Stomach (tissue), 9 donors: ENCODE results near the gene OR7C2. TPM values are rescaled to one million over a fixed set of nuclear protein-coding genes. Genes with fewer than 3 reads are reported as not detected.

Experiments
- DNase-seq, 2 donors: peaks; one replicate each; pipeline versions ENCODE4 v3.0.0 to v3.0.0-alpha.2; 2013 to 2019
- H3K27ac ChIP-seq, 5 donors: fragments of 200-600 bp in 4 of 5; sonication (generic) in 4 of 5; one replicate each; pipeline ENCODE4 v1.5.1; 2013 to 2019; ENCODE audit warnings: mild to moderate bottlenecking in 1 of 5, moderate library complexity in 1 of 5
- H3K27me3 ChIP-seq, 3 donors: fragments of 200-600 bp; sonication (generic); one replicate each; pipeline ENCODE4 v1.5.1; 2017 to 2019; ENCODE audit warnings: mixed run types in 1 of 3
- H3K36me3 ChIP-seq, 4 donors: fragments of 200-600 bp; sonication (generic); 1 replicate in 3 of 4; 2 replicates in 1 of 4; pipeline ENCODE4 v1.5.1; 2016 to 2019
- H3K4me1 ChIP-seq, 4 donors: fragments of 200-600 bp; sonication (generic); one replicate each; pipeline ENCODE4 v1.5.1; 2016 to 2019
- H3K4me3 ChIP-seq, 4 donors: fragments of 200-600 bp; sonication (generic) in 3 of 4; one replicate each; pipeline ENCODE4 v1.5.1; 2016 to 2019; ENCODE audit warnings: mild to moderate bottlenecking in 1 of 4
- H3K9me3 ChIP-seq, 4 donors: fragments of 200-600 bp; sonication (generic); one replicate each; pipeline ENCODE4 v1.5.1; 2016 to 2019
- EP300 ChIP-seq: sonication (generic); formaldehyde crosslinking; IDR thresholded peaks from one replicate; pipeline ENCODE4 v1.6.1; 2017; ENCODE audit warnings: antibody characterized with exemption
- POLR2A ChIP-seq, 4 donors: fragments of 450-650 bp; IDR thresholded peaks; one replicate each; pipeline ENCODE4 v1.6.1; 2016; ENCODE audit warnings: antibody characterized with exemption in 4 of 4, control low read depth in 2 of 4, mild to moderate bottlenecking in 1 of 4, moderate library complexity in 1 of 4
- POLR2AphosphoS5 ChIP-seq, 3 donors: sonication (generic); formaldehyde crosslinking; IDR thresholded peaks; one replicate each; pipeline ENCODE4 v1.6.1; 2016; ENCODE audit warnings: antibody characterized with exemption in 3 of 3
- WGBS, 5 donors: extraction: QIAGEN DNeasy Blood & Tissue Kit in 3 of 5; methylation state at CpG; one replicate each; pipeline versions ENCODE4 v1.1.5 to v1.1.7; 2013 to 2018; 5-methylcytosine and 5-hydroxymethylcytosine counted together
- intact Hi-C: fragments of 100-400 bp; cut with DNase I; formaldehyde crosslinking; loops from one replicate; pipeline ENCODE4 v1.15.1; 2023; ENCODE audit warnings: low total_unique reads
- polyA plus RNA-seq, 3 donors: library from polyadenylated mRNA; stranded (reverse); fragments of 200-250 nt; gene quantifications; one replicate each; pipeline ENCODE4 v1.2.3, GENCODE V29; 2013
- total RNA-seq, 5 donors: library from RNA; depleted of rRNA; stranded (reverse); fragments of >200 nt; gene quantifications; one replicate each; pipeline versions ENCODE4 v1.1.0 to v1.2.3, GENCODE V29; 2014 to 2016
- TF ChIP-seq, protein P1 (sequence below), 7 experiments: fragments of 450-650 bp in 4 of 7; fragments of 200-600 bp in 3 of 7; sonication (generic) in 3 of 7; IDR thresholded peaks; one replicate each; pipeline ENCODE4 v1.5.1; 2016 to 2019; ENCODE audit warnings: antibody characterized with exemption in 7 of 7, control low read depth in 2 of 7, mild to moderate bottlenecking in 1 of 7
- donor health status: healthy with polysubstance abuse.
- donor health status: Bipolar disorder and iron deficiency.
- donor health status: healthy.

The OR7C2 gene
- total and polyA plus RNA-seq, 8 donors, result not detected

- 94 to 97% (median 96%) methylated on average over 14 of the region's 14 CpGs for WGBS, 5 donors
- DNase-seq, result no peak
- H3K4me3 ChIP-seq, result no peak overlapping the region
- intact Hi-C loops, result no loop called here
- H3K36me3 ChIP-seq, result no peaks in the 10 kb centered on the region
- TF ChIP-seq, protein P1, sequence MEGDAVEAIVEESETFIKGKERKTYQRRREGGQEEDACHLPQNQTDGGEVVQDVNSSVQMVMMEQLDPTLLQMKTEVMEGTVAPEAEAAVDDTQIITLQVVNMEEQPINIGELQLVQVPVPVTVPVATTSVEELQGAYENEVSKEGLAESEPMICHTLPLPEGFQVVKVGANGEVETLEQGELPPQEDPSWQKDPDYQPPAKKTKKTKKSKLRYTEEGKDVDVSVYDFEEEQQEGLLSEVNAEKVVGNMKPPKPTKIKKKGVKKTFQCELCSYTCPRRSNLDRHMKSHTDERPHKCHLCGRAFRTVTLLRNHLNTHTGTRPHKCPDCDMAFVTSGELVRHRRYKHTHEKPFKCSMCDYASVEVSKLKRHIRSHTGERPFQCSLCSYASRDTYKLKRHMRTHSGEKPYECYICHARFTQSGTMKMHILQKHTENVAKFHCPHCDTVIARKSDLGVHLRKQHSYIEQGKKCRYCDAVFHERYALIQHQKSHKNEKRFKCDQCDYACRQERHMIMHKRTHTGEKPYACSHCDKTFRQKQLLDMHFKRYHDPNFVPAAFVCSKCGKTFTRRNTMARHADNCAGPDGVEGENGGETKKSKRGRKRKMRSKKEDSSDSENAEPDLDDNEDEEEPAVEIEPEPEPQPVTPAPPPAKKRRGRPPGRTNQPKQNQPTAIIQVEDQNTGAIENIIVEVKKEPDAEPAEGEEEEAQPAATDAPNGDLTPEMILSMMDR (IDR thresholded peaks at IDR 0.05), result no peak
- TF ChIP-seq POLR2A (IDR thresholded peaks at IDR 0.05) (no peak), POLR2AphosphoS5 (IDR thresholded peaks at IDR 0.05) (no peak), EP300 (no peak)
- H3K27ac ChIP-seq, result no peak overlapping the region
- H3K27me3 ChIP-seq, result peaks cover 0 to 21% (median 0%) of the 10 kb centered on the region in 3 donors
- peaks cover 0 to 6% (median 0%) of the 10 kb centered on the region in 4 donors for H3K9me3 ChIP-seq
- H3K4me1 ChIP-seq, result no peaks in the 10 kb centered on the region
These were observed 27.0 kb downstream of the OR7C2 start for GRCh38 chr19:14968247-14968646.

GRCh38 chr19:14971474-14971873 lies 30.2 kb downstream of the OR7C2 start:
- no peak overlapping the region for H3K27ac ChIP-seq
- peaks cover 0 to 6% (median 0%) of the 10 kb centered on the region in 4 donors for H3K9me3 ChIP-seq
- intact Hi-C loops, result no loop called here
- 68 to 78% (median 75%) methylated on average over 7 of the region's 7 CpGs for whole genome bisulfite sequencing, 5 donors
- H3K27me3 ChIP-seq, result peaks cover 0 to 33% (median 0%) of the 10 kb centered on the region in 3 donors
- H3K36me3 ChIP-seq, result no peaks in the 10 kb centered on the region
- no peak for TF ChIP-seq EP300
- no peak for TF ChIP-seq POLR2A (IDR thresholded peaks at IDR 0.05)
- TF ChIP-seq, protein P1 (IDR thresholded peaks at IDR 0.05), result no peak
- no peak for TF ChIP-seq POLR2AphosphoS5 (IDR thresholded peaks at IDR 0.05)
- no peaks in the 10 kb centered on the region for H3K4me1 ChIP-seq
- no peak for DNase-seq
- no peak overlapping the region for H3K4me3 ChIP-seq

DNA sequence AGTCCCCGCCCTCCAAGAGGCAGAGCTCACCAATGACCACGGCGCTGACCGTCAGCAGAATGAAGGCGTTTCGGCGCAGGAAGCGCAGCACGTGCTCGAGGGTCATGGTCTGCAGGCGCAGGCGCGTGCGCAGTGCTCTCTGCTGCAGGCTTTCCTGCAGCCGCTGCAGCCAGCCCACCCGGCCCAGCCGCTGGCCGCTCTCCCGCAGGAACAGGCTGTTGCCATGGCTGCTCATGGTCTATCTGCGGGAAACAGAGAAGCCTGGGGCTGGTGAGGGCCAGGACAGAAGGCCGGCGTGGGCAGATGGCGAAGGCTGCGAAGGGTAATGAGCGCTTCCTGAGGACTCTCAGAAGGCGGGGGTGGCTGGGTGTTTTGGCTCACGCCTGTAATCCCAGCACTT lies 31.4 kb downstream of the OR7C2 start:
- Histone ChIP-seq H3K36me3 (no peaks in the 10 kb centered on the region), H3K27me3 (peaks cover 0 to 45% (median 0%) of the 10 kb centered on the region in 3 donors), H3K4me3 (no peak overlapping the region), H3K4me1 (no peaks in the 10 kb centered on the region), H3K9me3 (peaks cover 0 to 6% (median 0%) of the 10 kb centered on the region in 4 donors), H3K27ac (no peak overlapping the region)
- TF ChIP-seq EP300 (no peak), POLR2AphosphoS5 (IDR thresholded peaks at IDR 0.05) (no peak), POLR2A (IDR thresholded peaks at IDR 0.05) (no peak)
- TF ChIP-seq, protein P1 (IDR thresholded peaks at IDR 0.05), result no peak
- intact Hi-C loops, result no loop called here
- WGBS, 5 donors, result 81 to 88% (median 86%) methylated on average over 25 to 27 of the region's 27 CpGs
- DNase-seq, result no peak

- Histone ChIP-seq H3K4me1 (peaks cover 0 to 6% (median 2%) of the 10 kb centered on the region in 4 donors), H3K4me3 (no peak overlapping the region), H3K27ac (no peak overlapping the region), H3K27me3 (peaks cover 7 to 63% (median 15%) of the 10 kb centered on the region in 3 donors), H3K36me3 (no peaks in the 10 kb centered on the region), H3K9me3 (peaks cover 0 to under 1% (median 0%) of the 10 kb centered on the region in 4 donors)
- TF ChIP-seq EP300, result no peak
- TF ChIP-seq POLR2AphosphoS5 (IDR thresholded peaks at IDR 0.05), result no peak
- TF ChIP-seq POLR2A (IDR thresholded peaks at IDR 0.05), result no peak
- TF ChIP-seq, protein P1 (IDR thresholded peaks at IDR 0.05), result no peak
- intact Hi-C loops, result no loop called here
- no peak for DNase-seq
- whole genome bisulfite sequencing, 5 donors, result 57 to 83% (median 64%) methylated on average over 4 of the region's 4 CpGs
These were observed 33.2 kb downstream of the OR7C2 start for GRCh38 chr19:14974488-14974887.
